Measurements from ENCODE around the gene GPS1. TPM values are rescaled to one million over a fixed set of nuclear protein-coding genes. Genes with fewer than 3 reads are reported as not detected.

Gene GPS1
- total RNA-seq, 1 experiment from 2014 or later = 181 TPM

- H3K4me1 Mint-ChIP-seq = peaks cover 11% of the 10 kb centered on the region
- ChIA-PET POLR2A (interaction anchor here (1.0 to 2.7 kb wide), 5 partner anchors 8 to 100 kb away, joined by 3 to 9 read pairs (median 5); partner anchors contain the start of genes DCXR and RAC3), CTCF (interaction anchor here (0.9 to 8.8 kb wide), 12 partner anchors 7 to 213 kb away, joined by 3 to 119 read pairs (median 6); partner anchors contain the start of genes DCXR, NOTUM and RAC3)
- H3K27me3 Mint-ChIP-seq (ENCODE audit: low read depth) = no peaks in the 10 kb centered on the region; the same call in 1 of the 2 replicates
- H3K4me3 Mint-ChIP-seq = peak overlapping the region; percentile 74
- H3K27ac Mint-ChIP-seq = no peak overlapping the region
- TF ChIP-seq ZNF281 (CRISPR knock-in tag; IDR thresholded peaks at IDR 0.05) (no peak), RELA (CRISPR knock-in tag; IDR thresholded peaks at IDR 0.05; ENCODE audit: borderline replicate concordance) (no peak; the same call in 1 of the 2 replicates), SMAD3 (CRISPR knock-in tag; IDR thresholded peaks at IDR 0.05; ENCODE audit: borderline replicate concordance) (no peak), HMGXB4 (CRISPR knock-in tag; IDR thresholded peaks at IDR 0.05) (peak; percentile 81), NFATC4 (CRISPR knock-in tag; IDR thresholded peaks at IDR 0.05) (no peak), NR1H2 (CRISPR knock-in tag; IDR thresholded peaks at IDR 0.05) (no peak)
- TF ChIP-seq, protein P1, sequence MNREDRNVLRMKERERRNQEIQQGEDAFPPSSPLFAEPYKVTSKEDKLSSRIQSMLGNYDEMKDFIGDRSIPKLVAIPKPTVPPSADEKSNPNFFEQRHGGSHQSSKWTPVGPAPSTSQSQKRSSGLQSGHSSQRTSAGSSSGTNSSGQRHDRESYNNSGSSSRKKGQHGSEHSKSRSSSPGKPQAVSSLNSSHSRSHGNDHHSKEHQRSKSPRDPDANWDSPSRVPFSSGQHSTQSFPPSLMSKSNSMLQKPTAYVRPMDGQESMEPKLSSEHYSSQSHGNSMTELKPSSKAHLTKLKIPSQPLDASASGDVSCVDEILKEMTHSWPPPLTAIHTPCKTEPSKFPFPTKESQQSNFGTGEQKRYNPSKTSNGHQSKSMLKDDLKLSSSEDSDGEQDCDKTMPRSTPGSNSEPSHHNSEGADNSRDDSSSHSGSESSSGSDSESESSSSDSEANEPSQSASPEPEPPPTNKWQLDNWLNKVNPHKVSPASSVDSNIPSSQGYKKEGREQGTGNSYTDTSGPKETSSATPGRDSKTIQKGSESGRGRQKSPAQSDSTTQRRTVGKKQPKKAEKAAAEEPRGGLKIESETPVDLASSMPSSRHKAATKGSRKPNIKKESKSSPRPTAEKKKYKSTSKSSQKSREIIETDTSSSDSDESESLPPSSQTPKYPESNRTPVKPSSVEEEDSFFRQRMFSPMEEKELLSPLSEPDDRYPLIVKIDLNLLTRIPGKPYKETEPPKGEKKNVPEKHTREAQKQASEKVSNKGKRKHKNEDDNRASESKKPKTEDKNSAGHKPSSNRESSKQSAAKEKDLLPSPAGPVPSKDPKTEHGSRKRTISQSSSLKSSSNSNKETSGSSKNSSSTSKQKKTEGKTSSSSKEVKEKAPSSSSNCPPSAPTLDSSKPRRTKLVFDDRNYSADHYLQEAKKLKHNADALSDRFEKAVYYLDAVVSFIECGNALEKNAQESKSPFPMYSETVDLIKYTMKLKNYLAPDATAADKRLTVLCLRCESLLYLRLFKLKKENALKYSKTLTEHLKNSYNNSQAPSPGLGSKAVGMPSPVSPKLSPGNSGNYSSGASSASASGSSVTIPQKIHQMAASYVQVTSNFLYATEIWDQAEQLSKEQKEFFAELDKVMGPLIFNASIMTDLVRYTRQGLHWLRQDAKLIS (CRISPR knock-in tag; IDR thresholded peaks at IDR 0.05; ENCODE audit: borderline replicate concordance) = no peak
- TF ChIP-seq, protein P2, sequence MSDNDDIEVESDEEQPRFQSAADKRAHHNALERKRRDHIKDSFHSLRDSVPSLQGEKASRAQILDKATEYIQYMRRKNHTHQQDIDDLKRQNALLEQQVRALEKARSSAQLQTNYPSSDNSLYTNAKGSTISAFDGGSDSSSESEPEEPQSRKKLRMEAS (CRISPR knock-in tag; IDR thresholded peaks at IDR 0.05) = peak; percentile 45
- TF ChIP-seq, protein P3, sequence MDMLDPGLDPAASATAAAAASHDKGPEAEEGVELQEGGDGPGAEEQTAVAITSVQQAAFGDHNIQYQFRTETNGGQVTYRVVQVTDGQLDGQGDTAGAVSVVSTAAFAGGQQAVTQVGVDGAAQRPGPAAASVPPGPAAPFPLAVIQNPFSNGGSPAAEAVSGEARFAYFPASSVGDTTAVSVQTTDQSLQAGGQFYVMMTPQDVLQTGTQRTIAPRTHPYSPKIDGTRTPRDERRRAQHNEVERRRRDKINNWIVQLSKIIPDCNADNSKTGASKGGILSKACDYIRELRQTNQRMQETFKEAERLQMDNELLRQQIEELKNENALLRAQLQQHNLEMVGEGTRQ (CRISPR knock-in tag; IDR thresholded peaks at IDR 0.05) = no peak
- TF ChIP-seq, protein P4, sequence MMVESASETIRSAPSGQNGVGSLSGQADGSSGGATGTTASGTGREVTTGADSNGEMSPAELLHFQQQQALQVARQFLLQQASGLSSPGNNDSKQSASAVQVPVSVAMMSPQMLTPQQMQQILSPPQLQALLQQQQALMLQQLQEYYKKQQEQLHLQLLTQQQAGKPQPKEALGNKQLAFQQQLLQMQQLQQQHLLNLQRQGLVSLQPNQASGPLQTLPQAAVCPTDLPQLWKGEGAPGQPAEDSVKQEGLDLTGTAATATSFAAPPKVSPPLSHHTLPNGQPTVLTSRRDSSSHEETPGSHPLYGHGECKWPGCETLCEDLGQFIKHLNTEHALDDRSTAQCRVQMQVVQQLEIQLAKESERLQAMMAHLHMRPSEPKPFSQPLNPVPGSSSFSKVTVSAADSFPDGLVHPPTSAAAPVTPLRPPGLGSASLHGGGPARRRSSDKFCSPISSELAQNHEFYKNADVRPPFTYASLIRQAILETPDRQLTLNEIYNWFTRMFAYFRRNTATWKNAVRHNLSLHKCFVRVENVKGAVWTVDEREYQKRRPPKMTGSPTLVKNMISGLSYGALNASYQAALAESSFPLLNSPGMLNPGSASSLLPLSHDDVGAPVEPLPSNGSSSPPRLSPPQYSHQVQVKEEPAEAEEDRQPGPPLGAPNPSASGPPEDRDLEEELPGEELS (CRISPR knock-in tag; IDR thresholded peaks at IDR 0.05) = 0 out of 2 replicates have a peak, but pooled peaks have one; percentile 20
- H3K9me3 Mint-ChIP-seq = no peaks in the 10 kb centered on the region
- peak; percentile 44 for DNase-seq (ENCODE audit: low spot score)
- no peaks in the 10 kb centered on the region; the same call in 1 of the 2 replicates for H3K36me3 Mint-ChIP-seq
- ATAC-seq = peak; percentile 0; the same call in 1 of the 2 replicates
These were observed 28.1 kb upstream of the GPS1 start for GRCh38 chr17:82023447-82024241.
